ENCODE data around the gene PTTG1IP.
A peak's percentile ranks its signal among the peaks of the same experiment; 100 is the strongest.

The PTTG1IP gene

GRCh38 chr21:44853601-44854390 lies 19.7 kb downstream of the PTTG1IP start:
- H3K27me3 ChIP-seq (ENCODE audit: control insufficient read depth in 1 of 2, insufficient read depth in 2 of 2, low read length in 2 of 2), result no peaks in the 10 kb centered on the region
- H3K9ac ChIP-seq (ENCODE audit: low read length), result no peak overlapping the region
- H3K4me3 ChIP-seq (ENCODE audit: low read depth in 1 of 2, low read length in 2 of 2), result no peak overlapping the region
- H3K36me3 ChIP-seq (ENCODE audit: insufficient read depth, low read length), result peaks cover 66% of the 10 kb centered on the region
- no peak overlapping the region for H3K27ac ChIP-seq (ENCODE audit: low read depth, low read length)
- H3K9me3 ChIP-seq (ENCODE audit: low read length), result no peaks in the 10 kb centered on the region
- peaks cover 10% of the 10 kb centered on the region for H3K4me1 ChIP-seq (ENCODE audit: insufficient read depth, low read length)

GRCh38 chr21:44850905-44851657 lies 22.4 kb downstream of the PTTG1IP start:
- H3K27ac ChIP-seq (ENCODE audit: low read depth, low read length), result no peak overlapping the region
- H3K9ac ChIP-seq (ENCODE audit: low read length), result no peak overlapping the region
- no peaks in the 10 kb centered on the region for H3K27me3 ChIP-seq (ENCODE audit: control insufficient read depth in 1 of 2, insufficient read depth in 2 of 2, low read length in 2 of 2)
- H3K36me3 ChIP-seq (ENCODE audit: insufficient read depth, low read length), result peaks cover 57% of the 10 kb centered on the region
- H3K9me3 ChIP-seq (ENCODE audit: low read length), result no peaks in the 10 kb centered on the region
- no peak overlapping the region for H3K4me3 ChIP-seq (ENCODE audit: low read depth in 1 of 2, low read length in 2 of 2)
- H3K4me1 ChIP-seq (ENCODE audit: insufficient read depth, low read length), result peaks cover 7% of the 10 kb centered on the region

- Histone ChIP-seq H3K4me1 (ENCODE audit: insufficient read depth, low read length) (peaks cover 14% of the 10 kb centered on the region), H3K27me3 (ENCODE audit: control insufficient read depth in 1 of 2, insufficient read depth in 2 of 2, low read length in 2 of 2) (peaks cover 0 to 6% of the 10 kb centered on the region in 2 donors), H3K27ac (ENCODE audit: low read depth, low read length) (no peak overlapping the region), H3K36me3 (ENCODE audit: insufficient read depth, low read length) (peaks cover 50% of the 10 kb centered on the region), H3K9ac (ENCODE audit: low read length) (no peak overlapping the region), H3K4me3 (ENCODE audit: low read depth in 1 of 2, low read length in 2 of 2) (no peak overlapping the region), H3K9me3 (ENCODE audit: low read length) (no peaks in the 10 kb centered on the region)
Measured at GRCh38 chr21:44850208-44850800, 23.2 kb downstream of the PTTG1IP start.

- Histone ChIP-seq H3K27me3 (ENCODE audit: control insufficient read depth in 1 of 2, insufficient read depth in 2 of 2, low read length in 2 of 2) (peaks cover 0 to 8% of the 10 kb centered on the region in 2 donors), H3K9me3 (ENCODE audit: low read length) (no peaks in the 10 kb centered on the region), H3K27ac (ENCODE audit: low read depth, low read length) (no peak overlapping the region), H3K4me3 (ENCODE audit: low read depth in 1 of 2, low read length in 2 of 2) (no peak overlapping the region), H3K9ac (ENCODE audit: low read length) (no peak overlapping the region), H3K4me1 (ENCODE audit: insufficient read depth, low read length) (peaks cover 16% of the 10 kb centered on the region), H3K36me3 (ENCODE audit: insufficient read depth, low read length) (peaks cover 43% of the 10 kb centered on the region)
Measured at GRCh38 chr21:44849616-44850130, 23.8 kb downstream of the PTTG1IP start.

- Histone ChIP-seq H3K27me3 (ENCODE audit: control insufficient read depth in 1 of 2, insufficient read depth in 2 of 2, low read length in 2 of 2) (peaks cover 0 to 8% of the 10 kb centered on the region in 2 donors), H3K9ac (ENCODE audit: low read length) (no peak overlapping the region), H3K27ac (ENCODE audit: low read depth, low read length) (no peak overlapping the region), H3K4me3 (ENCODE audit: low read depth in 1 of 2, low read length in 2 of 2) (no peak overlapping the region), H3K4me1 (ENCODE audit: insufficient read depth, low read length) (peaks cover 16% of the 10 kb centered on the region), H3K36me3 (ENCODE audit: insufficient read depth, low read length) (peaks cover 36% of the 10 kb centered on the region), H3K9me3 (ENCODE audit: low read length) (no peaks in the 10 kb centered on the region)
Measured at GRCh38 chr21:44848821-44849521, 24.5 kb downstream of the PTTG1IP start.

- no peaks in the 10 kb centered on the region for H3K9me3 ChIP-seq (ENCODE audit: low read length)
- no peak overlapping the region for H3K4me3 ChIP-seq (ENCODE audit: low read depth in 1 of 2, low read length in 2 of 2)
Measured at GRCh38 chr21:44847261-44848056, 26.0 kb downstream of the PTTG1IP start.

GRCh38 chr21:44846485-44847260 lies 26.8 kb downstream of the PTTG1IP start:
- no peak overlapping the region for H3K4me3 ChIP-seq (ENCODE audit: low read depth in 1 of 2, low read length in 2 of 2)
- H3K36me3 ChIP-seq (ENCODE audit: insufficient read depth, low read length), result peaks cover 26% of the 10 kb centered on the region
- peak overlapping the region; percentile 4 for H3K27ac ChIP-seq (ENCODE audit: low read depth, low read length)
- peaks cover 0 to 12% of the 10 kb centered on the region in 2 donors for H3K27me3 ChIP-seq (ENCODE audit: control insufficient read depth in 1 of 2, insufficient read depth in 2 of 2, low read length in 2 of 2)
- H3K4me1 ChIP-seq (ENCODE audit: insufficient read depth, low read length), result peaks cover 16% of the 10 kb centered on the region
- H3K9ac ChIP-seq (ENCODE audit: low read length), result no peak overlapping the region
- no peaks in the 10 kb centered on the region for H3K9me3 ChIP-seq (ENCODE audit: low read length)

More at GRCh38 chr21:44847261-44848056, 26.0 kb downstream of the PTTG1IP start:
- peaks cover 31% of the 10 kb centered on the region for H3K36me3 ChIP-seq (ENCODE audit: insufficient read depth, low read length)
- no peak overlapping the region for H3K27ac ChIP-seq (ENCODE audit: low read depth, low read length)
- H3K9ac ChIP-seq (ENCODE audit: low read length), result no peak overlapping the region
- peaks cover 16% of the 10 kb centered on the region for H3K4me1 ChIP-seq (ENCODE audit: insufficient read depth, low read length)
- H3K27me3 ChIP-seq (ENCODE audit: control insufficient read depth in 1 of 2, insufficient read depth in 2 of 2, low read length in 2 of 2), result peaks cover 0 to 10% of the 10 kb centered on the region in 2 donors

- Histone ChIP-seq H3K4me1 (ENCODE audit: insufficient read depth, low read length) (peaks cover 16% of the 10 kb centered on the region), H3K36me3 (ENCODE audit: insufficient read depth, low read length) (peaks cover 21% of the 10 kb centered on the region), H3K27me3 (ENCODE audit: control insufficient read depth in 1 of 2, insufficient read depth in 2 of 2, low read length in 2 of 2) (peaks cover 0 to 12% of the 10 kb centered on the region in 2 donors), H3K9me3 (ENCODE audit: low read length) (no peaks in the 10 kb centered on the region), H3K27ac (ENCODE audit: low read depth, low read length) (peak overlapping the region; percentile 4), H3K9ac (ENCODE audit: low read length) (no peak overlapping the region), H3K4me3 (ENCODE audit: low read depth in 1 of 2, low read length in 2 of 2) (peak overlapping the region; percentile 31 to 56)
Measured at GRCh38 chr21:44846224-44846484, 27.3 kb downstream of the PTTG1IP start.

GRCh38 chr21:44845418-44846223 lies 27.9 kb downstream of the PTTG1IP start:
- peak overlapping the region; percentile 4 for H3K27ac ChIP-seq (ENCODE audit: low read depth, low read length)
- H3K27me3 ChIP-seq (ENCODE audit: control insufficient read depth in 1 of 2, insufficient read depth in 2 of 2, low read length in 2 of 2), result peaks cover 0 to 12% of the 10 kb centered on the region in 2 donors
- no peak overlapping the region for H3K9ac ChIP-seq (ENCODE audit: low read length)

More at GRCh38 chr21:44845418-44846223, 27.9 kb downstream of the PTTG1IP start:
- no peaks in the 10 kb centered on the region for H3K9me3 ChIP-seq (ENCODE audit: low read length)
- H3K4me3 ChIP-seq (ENCODE audit: low read depth in 1 of 2, low read length in 2 of 2), result peak overlapping the region; percentile 31 to 56
- peaks cover 16% of the 10 kb centered on the region for H3K36me3 ChIP-seq (ENCODE audit: insufficient read depth, low read length)
- peaks cover 16% of the 10 kb centered on the region for H3K4me1 ChIP-seq (ENCODE audit: insufficient read depth, low read length)
